Spinal cord (tissue), 10 donors: ENCODE results near the gene TMPRSS13. TPM values are rescaled to one million over a fixed set of nuclear protein-coding genes. Genes with fewer than 3 reads are reported as not detected.

Experiments used
- DNase-seq, 6 donors: peaks; one replicate each; pipeline versions ENCODE4 v3.0.0 to v3.0.0-alpha.2; 2013 to 2015; ENCODE audit warnings: low spot score in 6 of 6, low read depth in 4 of 6
- H3K27ac ChIP-seq: one replicate; pipeline ENCODE4 v1.5.1; 2013; ENCODE audit warnings: low read depth, low read length, control low read depth
- H3K27me3 ChIP-seq: one replicate; pipeline ENCODE4 v1.6.1; 2013; ENCODE audit warnings: low read length; ENCODE audit not compliant: control insufficient read depth, insufficient read depth
- H3K36me3 ChIP-seq: one replicate; pipeline ENCODE4 v1.6.1; 2013; ENCODE audit warnings: low read length; ENCODE audit not compliant: control insufficient read depth, insufficient read depth
- H3K4me1 ChIP-seq: one replicate; pipeline ENCODE4 v1.6.1; 2013; ENCODE audit warnings: low read length; ENCODE audit not compliant: control insufficient read depth, insufficient read depth
- H3K4me3 ChIP-seq: one replicate; pipeline ENCODE4 v1.5.1; 2013; ENCODE audit warnings: low read depth, low read length, control low read depth
- H3K9me3 ChIP-seq: one replicate; pipeline ENCODE4 v1.6.1; 2013; ENCODE audit warnings: low read length; ENCODE audit not compliant: control insufficient read depth, insufficient read depth
- WGBS: methylation state at CpG from one replicate; pipeline ENCODE4 v1.1.5; 2013; ENCODE audit warnings: missing lambda C conversion rate; ENCODE audit not compliant: insufficient coverage; 5-methylcytosine and 5-hydroxymethylcytosine counted together
- polyA plus RNA-seq, 2 donors: library from polyadenylated mRNA; unstranded; fragments of 120-200 nt; gene quantifications; one replicate each; pipeline ENCODE4 v1.2.1, GENCODE V29; 2013; ENCODE audit not compliant: insufficient read length in 2 of 2
- total RNA-seq, 2 donors: library from RNA; depleted of rRNA in 1 of 2; stranded (reverse); fragments of 120-200 nt in 1 of 2; fragments of >200 nt in 1 of 2; gene quantifications; one replicate each; pipeline versions ENCODE4 v1.2.3 to v1.2.4, GENCODE V29; 2013 to 2014
- donor health status: healthy.

Gene TMPRSS13
- total and polyA plus RNA-seq, 4 donors: 0.20 to 0.35 (median 0.27) TPM

DNA sequence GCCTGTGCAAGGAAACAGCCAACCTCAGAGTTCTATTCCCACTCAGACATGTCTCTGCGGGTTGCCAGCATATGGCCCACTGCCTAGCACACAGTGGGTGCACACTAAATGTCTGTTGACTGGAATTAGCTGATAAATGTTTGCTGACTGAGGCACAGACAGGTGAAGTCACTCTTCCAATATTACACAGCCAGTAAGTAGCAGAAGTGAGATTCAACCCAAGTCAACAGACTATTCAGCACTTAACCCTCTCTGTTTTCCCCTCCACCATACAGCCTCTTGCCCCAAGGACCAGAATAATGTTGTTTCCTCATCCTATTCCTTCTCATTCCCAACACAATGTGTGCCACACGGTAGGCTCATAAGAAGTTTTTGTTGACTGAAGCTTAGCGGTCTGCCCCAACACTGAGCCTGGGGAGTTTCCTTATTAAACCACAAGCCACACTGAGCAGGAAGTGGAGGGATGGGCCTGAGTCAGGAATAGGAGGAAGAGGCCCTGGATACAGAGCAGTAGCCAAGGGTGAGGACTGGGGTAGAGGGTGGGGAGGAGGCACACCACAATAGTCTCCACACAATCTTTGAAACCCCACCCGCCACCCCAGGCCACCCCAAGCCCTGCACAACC, 41.3 kb upstream of the TMPRSS13 start:
- Histone ChIP-seq H3K27me3 (no peaks in the 10 kb centered on the region), H3K36me3 (no peaks in the 10 kb centered on the region), H3K4me3 (no peak overlapping the region), H3K27ac (no peak overlapping the region), H3K9me3 (no peaks in the 10 kb centered on the region), H3K4me1 (peaks cover 9% of the 10 kb centered on the region)
- 100% methylated on average over 2 of the region's 4 CpGs for WGBS
- DNase-seq: no peak

DNA sequence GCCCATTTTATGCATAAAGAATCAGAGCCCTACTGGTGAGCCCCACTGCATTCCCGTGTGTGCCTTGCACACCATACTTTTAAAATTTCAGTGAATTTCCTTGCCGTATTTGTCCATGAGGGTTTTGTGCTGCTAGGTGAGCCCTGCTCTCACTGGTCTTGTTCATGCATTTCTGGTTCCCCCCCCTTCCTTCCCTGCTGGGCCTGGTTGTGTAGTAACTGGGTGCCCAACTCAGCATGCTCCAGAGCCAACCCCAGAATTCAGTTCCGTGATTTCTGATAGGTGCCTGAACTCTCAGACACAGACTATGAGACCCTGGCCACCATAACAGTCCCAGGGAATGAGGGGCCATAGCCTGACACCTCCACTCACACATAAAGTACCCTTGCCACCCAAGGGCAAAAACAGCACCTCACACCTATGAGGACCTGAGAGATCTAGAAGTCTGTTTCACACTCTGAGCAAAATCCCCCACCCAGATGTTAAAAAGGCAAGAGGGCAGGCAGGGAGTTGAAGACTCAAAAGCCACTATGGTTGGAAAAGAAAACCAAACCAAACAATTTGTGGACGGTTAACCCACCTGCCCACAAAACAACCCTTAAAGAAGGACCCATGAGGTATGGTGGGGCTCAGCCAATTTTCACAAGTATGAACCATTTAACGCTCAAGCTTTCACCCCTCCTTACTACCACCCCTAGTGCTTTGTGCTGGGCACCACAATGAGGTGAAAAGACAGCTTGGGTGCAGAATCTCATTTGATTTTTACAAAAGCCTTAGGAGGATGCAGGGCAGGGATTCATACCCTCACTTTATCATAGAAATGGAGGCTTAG, 40.2 kb upstream of the TMPRSS13 start:
- Histone ChIP-seq H3K36me3 (no peaks in the 10 kb centered on the region), H3K4me3 (no peak overlapping the region), H3K9me3 (no peaks in the 10 kb centered on the region), H3K27ac (no peak overlapping the region), H3K27me3 (no peaks in the 10 kb centered on the region), H3K4me1 (peaks cover 9% of the 10 kb centered on the region)
- DNase-seq: no peak
- WGBS: 100% methylated on average over 2 of the region's 5 CpGs

- no peaks in the 10 kb centered on the region for H3K27me3 ChIP-seq
- H3K4me3 ChIP-seq: no peak overlapping the region
- no peak for DNase-seq
- no peaks in the 10 kb centered on the region for H3K36me3 ChIP-seq
- no peaks in the 10 kb centered on the region for H3K4me1 ChIP-seq
- WGBS: 89% methylated on average over 4 of the region's 8 CpGs
- H3K27ac ChIP-seq: no peak overlapping the region
- no peaks in the 10 kb centered on the region for H3K9me3 ChIP-seq
These were observed 37.7 kb upstream of the TMPRSS13 start for GRCh38 chr11:117966908-117967307.

DNA sequence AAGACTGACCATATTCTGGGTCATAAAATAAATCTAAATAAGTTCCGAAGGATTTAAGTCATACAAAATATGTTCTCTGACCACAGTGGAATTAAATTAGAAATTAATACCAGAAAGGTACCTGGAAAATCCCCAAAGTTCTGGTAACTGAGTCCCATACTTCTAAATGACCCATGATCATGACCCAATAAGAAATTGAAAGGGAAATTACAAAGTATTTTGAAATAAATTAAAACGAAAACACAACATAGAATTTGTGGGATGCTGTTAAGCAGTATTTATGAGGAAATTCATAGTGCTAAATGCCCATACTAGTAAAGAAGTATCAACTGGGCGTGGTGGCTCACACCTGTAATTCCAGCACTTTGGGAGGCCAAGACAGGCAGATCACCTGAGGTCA, 33.6 kb upstream of the TMPRSS13 start:
- Histone ChIP-seq H3K27ac (no peak overlapping the region), H3K9me3 (no peaks in the 10 kb centered on the region), H3K4me1 (no peaks in the 10 kb centered on the region), H3K36me3 (no peaks in the 10 kb centered on the region), H3K4me3 (no peak overlapping the region), H3K27me3 (no peaks in the 10 kb centered on the region)
- DNase-seq: no peak
- 100% methylated on average over 1 of the region's 3 CpGs for WGBS

GRCh38 chr11:117961896-117962295, 32.7 kb upstream of the TMPRSS13 start:
- Histone ChIP-seq H3K4me3 (no peak overlapping the region), H3K36me3 (no peaks in the 10 kb centered on the region), H3K4me1 (no peaks in the 10 kb centered on the region), H3K27me3 (no peaks in the 10 kb centered on the region), H3K9me3 (peaks cover 2% of the 10 kb centered on the region), H3K27ac (no peak overlapping the region)
- 89% methylated on average over 8 of the region's 10 CpGs for WGBS
- DNase-seq: no peak

GRCh38 chr11:117960406-117960805, 31.2 kb upstream of the TMPRSS13 start:
- no peaks in the 10 kb centered on the region for H3K27me3 ChIP-seq
- no CpG with 5 or more reads among the region's 1 CpG for WGBS
- no peak overlapping the region for H3K4me3 ChIP-seq
- no peak overlapping the region for H3K27ac ChIP-seq
- no peaks in the 10 kb centered on the region for H3K36me3 ChIP-seq
- peaks cover 2% of the 10 kb centered on the region for H3K9me3 ChIP-seq
- no peak for DNase-seq
- H3K4me1 ChIP-seq: no peaks in the 10 kb centered on the region

GRCh38 chr11:117959438-117960149, 30.4 kb upstream of the TMPRSS13 start:
- no peak overlapping the region for H3K4me3 ChIP-seq
- no peak for DNase-seq
- no peaks in the 10 kb centered on the region for H3K4me1 ChIP-seq
- H3K9me3 ChIP-seq: peaks cover 2% of the 10 kb centered on the region
- H3K36me3 ChIP-seq: no peaks in the 10 kb centered on the region
- H3K27me3 ChIP-seq: no peaks in the 10 kb centered on the region
- H3K27ac ChIP-seq: no peak overlapping the region
- 33% methylated on average over 1 of the region's 1 CpG for WGBS

- H3K4me3 ChIP-seq: no peak overlapping the region
- no peak overlapping the region for H3K27ac ChIP-seq
- no CpG with 5 or more reads among the region's 1 CpG for WGBS
- H3K27me3 ChIP-seq: no peaks in the 10 kb centered on the region
- no peak for DNase-seq
- H3K36me3 ChIP-seq: no peaks in the 10 kb centered on the region
- H3K4me1 ChIP-seq: no peaks in the 10 kb centered on the region
- peaks cover 2% of the 10 kb centered on the region for H3K9me3 ChIP-seq
These were observed 29.7 kb upstream of the TMPRSS13 start for GRCh38 chr11:117958949-117959348.

DNA sequence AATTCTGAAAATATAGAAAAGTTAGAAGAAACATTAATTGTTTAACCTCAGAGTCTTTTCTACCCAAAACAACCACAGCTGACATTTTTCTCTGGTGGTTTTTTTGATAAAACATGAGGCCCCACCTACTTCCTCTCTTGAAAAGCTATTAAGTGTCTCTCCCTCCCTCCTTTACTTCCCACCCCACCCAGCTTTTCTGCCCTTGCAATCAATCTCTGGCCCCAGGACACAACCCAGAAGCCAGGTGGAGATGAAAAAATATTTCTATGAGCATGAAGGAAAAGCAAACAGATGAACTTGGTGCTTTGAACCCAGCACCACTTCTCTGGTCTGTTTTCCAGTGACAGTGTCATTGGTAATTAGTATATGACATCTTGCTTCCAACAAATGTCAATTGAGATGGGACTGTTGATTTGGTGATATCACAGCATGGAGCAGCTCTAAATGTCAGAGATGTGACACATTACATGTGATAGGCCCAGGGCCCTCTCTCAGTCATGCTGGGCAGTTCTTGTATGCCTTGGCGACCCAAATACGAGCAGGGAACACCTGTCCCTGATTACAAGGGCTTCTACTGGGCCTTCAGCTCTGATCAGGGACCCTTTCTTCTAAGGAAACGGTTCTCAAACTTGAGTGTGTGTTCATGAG, 23.9 kb upstream of the TMPRSS13 start:
- H3K9me3 ChIP-seq: peaks cover 2% of the 10 kb centered on the region
- no peak overlapping the region for H3K27ac ChIP-seq
- no peaks in the 10 kb centered on the region for H3K4me1 ChIP-seq
- no peaks in the 10 kb centered on the region for H3K27me3 ChIP-seq
- DNase-seq: no peak
- 83% methylated on average over 2 of the region's 3 CpGs for WGBS
- no peaks in the 10 kb centered on the region for H3K36me3 ChIP-seq
- H3K4me3 ChIP-seq: no peak overlapping the region
